ENCODE results near the gene STAT5A. TPM values are rescaled to one million over a fixed set of nuclear protein-coding genes. Genes with fewer than 3 reads are reported as not detected.

The STAT5A gene
- total RNA-seq, 2 experiments from 2014 or later, result 141 to 150 TPM

DNA sequence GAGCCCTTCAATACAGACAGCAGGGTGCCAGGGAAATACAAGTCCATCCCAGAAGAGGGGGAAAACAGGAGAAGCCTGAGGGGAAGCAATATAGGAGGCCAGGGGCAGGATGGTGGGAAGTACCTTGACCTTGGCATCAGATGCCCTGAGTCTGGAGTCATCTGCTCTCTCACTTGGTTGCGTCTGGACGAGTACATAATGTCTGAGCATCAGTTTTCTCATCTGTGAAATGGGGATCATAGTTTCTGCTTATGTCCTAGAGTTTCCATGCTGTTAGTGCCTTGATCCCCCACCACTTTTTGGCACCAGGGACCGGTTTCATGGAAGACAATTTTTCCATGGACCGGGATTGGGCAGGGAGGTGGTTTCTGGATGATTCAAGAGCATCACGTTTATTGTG, 2.3 kb downstream of the STAT5A start:
- Mint-ChIP-seq H3K36me3 (ENCODE audit: low read depth) (peaks cover 65% of the 10 kb centered on the region), H3K27ac (peak overlapping the region; percentile 95), H3K9me3 (no peaks in the 10 kb centered on the region), H3K27me3 (no peaks in the 10 kb centered on the region), H3K4me3 (peak overlapping the region; percentile 92), H3K4me1 (ENCODE audit: low read depth) (peaks cover 58% of the 10 kb centered on the region)
- H3K4me3 ChIP-seq (ENCODE audit: low read length), result no peak overlapping the region
- intact Hi-C loops (cut with DNase I, micrococcal nuclease), result no loop called here
- ATAC-seq (ENCODE audit: poor library complexity) (no peak), DNase-seq (peak in 1 of 14 experiments; percentile 12)
- CTCF ChIA-PET, result interaction anchor here (1.2 to 3.0 kb wide), 2 partner anchors 16 to 68 kb away, joined by 4 to 20 read pairs; no protein-coding TSS in a partner anchor
- TF ChIP-seq, protein P1, sequence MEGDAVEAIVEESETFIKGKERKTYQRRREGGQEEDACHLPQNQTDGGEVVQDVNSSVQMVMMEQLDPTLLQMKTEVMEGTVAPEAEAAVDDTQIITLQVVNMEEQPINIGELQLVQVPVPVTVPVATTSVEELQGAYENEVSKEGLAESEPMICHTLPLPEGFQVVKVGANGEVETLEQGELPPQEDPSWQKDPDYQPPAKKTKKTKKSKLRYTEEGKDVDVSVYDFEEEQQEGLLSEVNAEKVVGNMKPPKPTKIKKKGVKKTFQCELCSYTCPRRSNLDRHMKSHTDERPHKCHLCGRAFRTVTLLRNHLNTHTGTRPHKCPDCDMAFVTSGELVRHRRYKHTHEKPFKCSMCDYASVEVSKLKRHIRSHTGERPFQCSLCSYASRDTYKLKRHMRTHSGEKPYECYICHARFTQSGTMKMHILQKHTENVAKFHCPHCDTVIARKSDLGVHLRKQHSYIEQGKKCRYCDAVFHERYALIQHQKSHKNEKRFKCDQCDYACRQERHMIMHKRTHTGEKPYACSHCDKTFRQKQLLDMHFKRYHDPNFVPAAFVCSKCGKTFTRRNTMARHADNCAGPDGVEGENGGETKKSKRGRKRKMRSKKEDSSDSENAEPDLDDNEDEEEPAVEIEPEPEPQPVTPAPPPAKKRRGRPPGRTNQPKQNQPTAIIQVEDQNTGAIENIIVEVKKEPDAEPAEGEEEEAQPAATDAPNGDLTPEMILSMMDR (IDR thresholded peaks at IDR 0.05), result no peak
- H3K27ac ChIP-seq (ENCODE audit: low read depth in 1 of 2, low read length in 2 of 2), result peak overlapping the region; percentile 87 to 89
- POLR2A ChIA-PET, result interaction anchor here (4.0 to 6.6 kb wide), 4 partner anchors 15 to 98 kb away, joined by 35 to 137 read pairs (median 106); partner anchors contain the start of genes STAT3 and STAT5B
- peaks cover 48% of the 10 kb centered on the region for H3K4me1 ChIP-seq (ENCODE audit: insufficient read depth, low read length)
- H3K9me3 ChIP-seq (ENCODE audit: control insufficient read depth in 1 of 2, insufficient read depth in 1 of 2, low read length in 2 of 2), result no peaks in the 10 kb centered on the region
- no peaks in the 10 kb centered on the region for H3K27me3 ChIP-seq (ENCODE audit: control insufficient read depth in 1 of 2, insufficient read depth in 2 of 2, low read length in 2 of 2)
- H3K36me3 ChIP-seq (ENCODE audit: insufficient read depth, low read length), result peaks cover 40% of the 10 kb centered on the region

DNA sequence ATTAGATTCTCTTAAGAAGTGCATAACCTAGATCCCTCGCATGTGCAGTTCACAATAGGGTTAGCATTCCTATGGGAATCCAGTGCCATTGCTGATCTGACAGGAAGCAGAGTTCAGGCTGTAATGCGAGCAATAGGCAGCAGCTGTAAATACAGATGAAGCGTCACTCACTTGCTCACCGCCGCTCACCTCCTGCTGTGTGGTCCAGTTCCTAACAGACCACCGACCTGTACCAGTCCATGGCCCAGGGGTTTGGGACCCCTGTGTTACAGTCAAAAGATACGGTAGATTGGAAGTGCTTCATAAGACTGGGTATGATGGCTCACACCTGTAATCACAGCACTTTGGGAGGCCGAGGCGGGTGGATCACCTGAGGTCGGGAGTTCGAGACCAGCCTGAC, 2.8 kb downstream of the STAT5A start:
- TF ChIP-seq, protein P1 (IDR thresholded peaks at IDR 0.05), result no peak
- peaks cover 53% of the 10 kb centered on the region for H3K4me1 Mint-ChIP-seq (ENCODE audit: low read depth)
- no peak for DNase-seq
- no peak overlapping the region for H3K4me3 Mint-ChIP-seq
- H3K9me3 Mint-ChIP-seq, result no peaks in the 10 kb centered on the region
- POLR2A ChIA-PET, result interaction anchor here (6.6 kb wide), 1 partner anchor 15 kb away, joined by 136 read pairs; the partner anchor contains the start of gene STAT5B
- intact Hi-C loops (cut with DNase I, micrococcal nuclease), result no loop called here
- H3K27ac Mint-ChIP-seq, result peak overlapping the region; percentile 55
- Histone ChIP-seq H3K36me3 (ENCODE audit: insufficient read depth, low read length) (peaks cover 45% of the 10 kb centered on the region), H3K4me3 (ENCODE audit: low read length) (no peak overlapping the region), H3K27me3 (ENCODE audit: control insufficient read depth in 1 of 2, insufficient read depth in 2 of 2, low read length in 2 of 2) (no peaks in the 10 kb centered on the region), H3K9me3 (ENCODE audit: control insufficient read depth in 1 of 2, insufficient read depth in 1 of 2, low read length in 2 of 2) (no peaks in the 10 kb centered on the region), H3K4me1 (ENCODE audit: insufficient read depth, low read length) (peaks cover 44% of the 10 kb centered on the region), H3K27ac (ENCODE audit: low read depth in 1 of 2, low read length in 2 of 2) (peak overlapping the region in 1 of 2 donors; percentile 89)
- no peak for ATAC-seq (ENCODE audit: poor library complexity)
- CTCF ChIA-PET, result interaction anchor here (0.9 to 3.2 kb wide), 3 partner anchors 17 to 69 kb away, joined by 3 to 20 read pairs (median 4); no protein-coding TSS in a partner anchor
- H3K36me3 Mint-ChIP-seq (ENCODE audit: low read depth), result peaks cover 70% of the 10 kb centered on the region
- no peaks in the 10 kb centered on the region for H3K27me3 Mint-ChIP-seq

DNA sequence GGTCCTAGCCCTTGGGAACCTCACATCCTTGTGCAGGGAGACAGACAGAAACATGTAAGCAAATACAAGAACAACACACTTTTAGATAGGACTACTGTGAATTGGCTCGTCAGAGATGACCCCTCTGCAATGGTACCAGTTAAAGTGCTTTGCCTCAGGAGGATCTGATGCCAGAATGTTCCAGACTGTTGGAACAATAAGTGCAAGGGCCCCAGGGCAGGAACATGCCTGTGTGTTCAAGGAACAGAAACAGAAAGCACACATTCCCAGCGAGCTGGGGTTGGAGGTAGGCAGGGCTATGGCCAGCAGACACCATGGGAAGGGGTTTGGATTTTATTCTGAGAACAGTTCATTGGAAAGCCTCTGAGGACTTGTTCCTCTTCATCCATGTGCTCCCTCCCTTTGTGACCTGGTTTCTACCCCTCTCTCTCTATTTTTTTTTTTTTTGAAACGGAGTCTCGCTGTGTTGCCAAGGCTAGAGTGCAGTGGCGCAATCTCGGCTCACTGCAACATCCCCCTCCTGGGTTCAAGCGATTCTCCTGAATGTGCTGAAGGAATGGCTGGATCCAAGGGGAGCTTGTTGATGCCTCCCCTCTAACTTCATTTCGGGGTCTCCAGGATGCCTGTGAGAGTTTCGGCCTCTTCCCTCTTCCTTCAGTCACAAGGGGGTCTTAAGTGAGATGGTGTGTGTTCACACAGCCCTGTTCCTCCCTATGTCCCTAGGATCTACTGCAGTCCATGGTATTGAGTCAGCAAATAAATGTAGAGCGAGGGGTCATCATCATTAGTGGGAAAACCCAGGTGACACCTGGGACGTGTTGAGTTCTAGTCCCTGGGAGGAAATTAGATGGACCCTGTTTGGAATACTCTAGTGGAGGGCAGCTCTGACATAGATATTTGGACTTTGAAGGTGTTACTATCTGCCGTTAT, 6.4 kb downstream of the STAT5A start:
- H3K4me3 ChIP-seq (ENCODE audit: low read length), result no peak overlapping the region
- DNase-seq (peak in 1 of 14 experiments; percentile 0), ATAC-seq (ENCODE audit: poor library complexity) (no peak)
- Mint-ChIP-seq H3K36me3 (ENCODE audit: low read depth) (peaks cover 77% of the 10 kb centered on the region), H3K27ac (peak overlapping the region; percentile 59), H3K27me3 (no peaks in the 10 kb centered on the region), H3K4me1 (ENCODE audit: low read depth) (peaks cover 25% of the 10 kb centered on the region), H3K9me3 (no peaks in the 10 kb centered on the region), H3K4me3 (no peak overlapping the region)
- POLR2A ChIA-PET, result interaction anchor here (0.8 kb wide), 2 partner anchors 44 to 94 kb away, joined by 3 to 4 read pairs; partner anchors contain the start of gene STAT3
- intact Hi-C loops (cut with DNase I, micrococcal nuclease), result no loop called here
- TF ChIP-seq, protein P1 (IDR thresholded peaks at IDR 0.05), result no peak
- CTCF ChIA-PET, result no interaction called here
- H3K36me3 ChIP-seq (ENCODE audit: insufficient read depth, low read length), result peaks cover 68% of the 10 kb centered on the region
- no peaks in the 10 kb centered on the region for H3K27me3 ChIP-seq (ENCODE audit: control insufficient read depth in 1 of 2, insufficient read depth in 2 of 2, low read length in 2 of 2)
- no peak overlapping the region for H3K27ac ChIP-seq (ENCODE audit: low read depth in 1 of 2, low read length in 2 of 2)
- peaks cover 14% of the 10 kb centered on the region for H3K4me1 ChIP-seq (ENCODE audit: insufficient read depth, low read length)
- H3K9me3 ChIP-seq (ENCODE audit: control insufficient read depth in 1 of 2, insufficient read depth in 1 of 2, low read length in 2 of 2), result no peaks in the 10 kb centered on the region

All from CD4-positive, alpha-beta T cell (primary cell).